Esophagus mucosa (tissue), 1 donor: ENCODE results near the gene GTF2F2. TPM values are rescaled to one million over a fixed set of nuclear protein-coding genes. Genes with fewer than 3 reads are reported as not detected.

Experiments
- ATAC-seq: fragments of 200-7000 bp; cut with Tn5 transposase; one replicate; pipeline ENCODE4 v1.9.1; 2020
- total RNA-seq: library from RNA; stranded (reverse); gene quantifications from one replicate; pipeline ENCODE4 v1.2.4, GENCODE V29; 2023
- donor health status: DM: yes; HTN: yes; CAD: no.

The GTF2F2 gene
- total RNA-seq, 1 donor from 2014 or later = 13.2 TPM

- no peak for ATAC-seq
Measured at GRCh38 chr13:45305079-45305478, 184.8 kb downstream of the GTF2F2 start.

- no peak for ATAC-seq
Measured at GRCh38 chr13:45306966-45307365, 186.7 kb downstream of the GTF2F2 start.

GRCh38 chr13:45310341-45311131 lies 190.2 kb downstream of the GTF2F2 start:
- ATAC-seq = no peak

- no peak for ATAC-seq
Measured at GRCh38 chr13:45314822-45315221, 194.5 kb downstream of the GTF2F2 start.

GRCh38 chr13:45315520-45316167 lies 195.3 kb downstream of the GTF2F2 start:
- no peak for ATAC-seq

GRCh38 chr13:45316338-45316737 lies 196.0 kb downstream of the GTF2F2 start:
- no peak for ATAC-seq

- ATAC-seq = no peak
Measured at GRCh38 chr13:45316996-45317395, 196.7 kb downstream of the GTF2F2 start.

GRCh38 chr13:45320876-45321629 lies 200.7 kb downstream of the GTF2F2 start:
- peak; percentile 30 for ATAC-seq

GRCh38 chr13:45325806-45326205 lies 205.5 kb downstream of the GTF2F2 start:
- ATAC-seq = peak; percentile 48

- peak; percentile 41 for ATAC-seq
Measured at GRCh38 chr13:45327253-45327955, 207.1 kb downstream of the GTF2F2 start.

- no peak for ATAC-seq
Measured at GRCh38 chr13:45328661-45329111, 208.4 kb downstream of the GTF2F2 start.

GRCh38 chr13:45331123-45331619 lies 210.9 kb downstream of the GTF2F2 start:
- ATAC-seq = peak; percentile 5

GRCh38 chr13:45331692-45332035 lies 211.4 kb downstream of the GTF2F2 start:
- no peak for ATAC-seq

GRCh38 chr13:45332036-45332830 lies 211.9 kb downstream of the GTF2F2 start:
- ATAC-seq = peak; percentile 58

GRCh38 chr13:45332831-45333219 lies 212.5 kb downstream of the GTF2F2 start:
- ATAC-seq = no peak

- ATAC-seq = no peak
Measured at GRCh38 chr13:45333251-45333976, 213.1 kb downstream of the GTF2F2 start.

Other genes starting within 250 kb of the GTF2F2 start
- 3.5 TPM for gene NUFIP1, start 131.0 kb upstream of the GTF2F2 start, total RNA-seq
- 13.0 TPM for gene GPALPP1, start 131.0 kb upstream of the GTF2F2 start, total RNA-seq
- gene KCTD4, start 80.5 kb downstream of the GTF2F2 start, total RNA-seq = not detected
- 4,303 TPM for gene TPT1, start 220.7 kb downstream of the GTF2F2 start, total RNA-seq